Nephron (organoid): Measurements from ENCODE around the gene HEATR9.

ENCODE experiments used
- H3K27ac Mint-ChIP-seq, 3 experiments: 2 replicates each; pipeline ENCODE4 v1.8.0; 2020; ENCODE audit warnings: mixed read lengths in 3 of 3, mild to moderate bottlenecking in 2 of 3, moderate library complexity in 1 of 3
- H3K27me3 Mint-ChIP-seq: 2 replicates; pipeline ENCODE4 v1.8.0; 2021; ENCODE audit warnings: low read depth, mild to moderate bottlenecking, moderate library complexity, mixed read lengths
- H3K36me3 Mint-ChIP-seq: 2 replicates; pipeline ENCODE4 v1.8.0; 2020; ENCODE audit warnings: low read depth, mixed read lengths
- H3K4me1 Mint-ChIP-seq: 2 replicates; pipeline ENCODE4 v1.8.0; 2020; ENCODE audit warnings: mixed read lengths
- H3K4me3 Mint-ChIP-seq, 3 experiments: 2 replicates each; pipeline ENCODE4 v1.8.0; 2020; ENCODE audit warnings: mild to moderate bottlenecking in 3 of 3, mixed read lengths in 3 of 3, moderate library complexity in 2 of 3
- H3K9me3 Mint-ChIP-seq: 2 replicates; pipeline ENCODE4 v1.8.0; 2020; ENCODE audit warnings: mixed read lengths
- TF ChIP-seq, protein P1 (sequence below), 3 experiments: fragments of 200-600 bp; sonication (generic); IDR thresholded peaks; one replicate each; pipeline ENCODE4 v1.5.0; 2021; ENCODE audit warnings: antibody characterized with exemption in 3 of 3; ENCODE audit not compliant: unreplicated experiment in 3 of 3

Gene HEATR9

DNA sequence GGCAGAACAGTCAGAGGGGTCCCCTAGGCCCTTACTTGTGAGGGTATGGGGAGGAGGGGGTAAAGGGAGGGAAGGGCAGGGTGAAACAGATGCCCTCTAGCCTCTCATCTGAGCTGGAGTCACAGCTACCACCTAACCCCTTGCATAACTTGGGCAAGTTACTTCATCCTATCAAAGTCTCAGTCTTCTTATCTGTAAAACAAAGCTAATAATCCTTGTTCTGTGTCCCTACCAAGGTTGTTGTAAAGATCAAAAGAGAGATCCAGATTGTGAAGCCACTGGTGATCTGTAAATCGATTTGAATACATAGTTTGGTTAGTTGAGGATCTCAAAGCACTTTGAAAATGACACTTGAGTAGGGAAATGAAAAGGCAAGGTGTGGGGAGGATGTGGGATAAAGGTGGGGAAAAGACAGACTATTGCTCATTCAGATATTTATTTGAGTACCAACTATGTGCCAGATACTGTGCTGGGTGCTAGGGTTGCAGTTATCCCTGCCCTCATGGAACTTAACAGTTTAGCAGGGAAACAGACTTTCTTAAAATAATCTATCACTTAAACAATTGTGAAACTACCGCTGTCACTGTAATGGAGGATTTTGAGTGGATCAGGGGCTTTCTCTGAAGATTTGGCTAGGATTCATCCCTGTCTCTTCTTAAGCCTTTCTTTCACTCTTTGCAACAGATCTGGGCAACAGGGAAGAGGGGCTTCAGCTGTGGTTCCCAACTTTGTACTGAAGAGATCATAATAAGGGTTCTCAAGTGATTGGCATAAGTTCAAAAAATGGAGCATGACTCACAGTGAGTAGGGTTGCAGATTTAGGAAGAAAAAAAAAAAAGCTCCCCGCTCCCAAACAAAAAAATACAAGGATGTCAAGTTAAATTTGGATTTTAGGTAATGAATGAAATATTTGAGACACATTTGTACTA, 3.0 kb downstream of the HEATR9 start:
- Mint-ChIP-seq H3K27me3 (peaks cover 4% of the 10 kb centered on the region), H3K36me3 (no peaks in the 10 kb centered on the region), H3K9me3 (no peaks in the 10 kb centered on the region), H3K4me1 (peaks cover 11% of the 10 kb centered on the region), H3K4me3 (no peak overlapping the region), H3K27ac (peak overlapping the region in 1 of 3 experiments; percentile 13)
- TF ChIP-seq, protein P1, sequence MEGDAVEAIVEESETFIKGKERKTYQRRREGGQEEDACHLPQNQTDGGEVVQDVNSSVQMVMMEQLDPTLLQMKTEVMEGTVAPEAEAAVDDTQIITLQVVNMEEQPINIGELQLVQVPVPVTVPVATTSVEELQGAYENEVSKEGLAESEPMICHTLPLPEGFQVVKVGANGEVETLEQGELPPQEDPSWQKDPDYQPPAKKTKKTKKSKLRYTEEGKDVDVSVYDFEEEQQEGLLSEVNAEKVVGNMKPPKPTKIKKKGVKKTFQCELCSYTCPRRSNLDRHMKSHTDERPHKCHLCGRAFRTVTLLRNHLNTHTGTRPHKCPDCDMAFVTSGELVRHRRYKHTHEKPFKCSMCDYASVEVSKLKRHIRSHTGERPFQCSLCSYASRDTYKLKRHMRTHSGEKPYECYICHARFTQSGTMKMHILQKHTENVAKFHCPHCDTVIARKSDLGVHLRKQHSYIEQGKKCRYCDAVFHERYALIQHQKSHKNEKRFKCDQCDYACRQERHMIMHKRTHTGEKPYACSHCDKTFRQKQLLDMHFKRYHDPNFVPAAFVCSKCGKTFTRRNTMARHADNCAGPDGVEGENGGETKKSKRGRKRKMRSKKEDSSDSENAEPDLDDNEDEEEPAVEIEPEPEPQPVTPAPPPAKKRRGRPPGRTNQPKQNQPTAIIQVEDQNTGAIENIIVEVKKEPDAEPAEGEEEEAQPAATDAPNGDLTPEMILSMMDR (IDR thresholded peaks at IDR 0.05; ENCODE audit: unreplicated experiment in 3 of 3), result no peak

DNA sequence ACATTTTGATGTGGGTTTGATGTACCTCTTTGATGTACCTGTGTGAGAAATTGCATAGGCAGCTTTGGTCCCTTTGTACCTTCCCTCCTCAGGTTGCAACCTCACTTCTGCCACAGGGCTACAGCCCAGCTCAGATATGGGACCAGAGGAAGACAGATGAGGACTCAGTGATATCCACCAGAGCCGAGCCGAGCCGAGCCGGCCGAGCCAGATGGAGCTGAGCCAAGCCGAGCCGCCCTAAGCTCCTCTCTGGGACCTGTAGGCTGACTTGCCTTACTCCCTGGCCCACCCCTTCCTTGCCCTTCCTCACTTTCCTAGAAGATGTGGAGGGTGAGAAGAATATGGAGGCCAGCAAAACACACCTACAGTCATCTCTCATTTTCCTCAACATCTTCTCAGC, 3.8 kb downstream of the HEATR9 start:
- H3K27me3 Mint-ChIP-seq, result peaks cover 4% of the 10 kb centered on the region
- H3K36me3 Mint-ChIP-seq, result peaks cover under 1% of the 10 kb centered on the region
- no peak overlapping the region for H3K27ac Mint-ChIP-seq
- H3K9me3 Mint-ChIP-seq, result no peaks in the 10 kb centered on the region
- TF ChIP-seq, protein P1 (IDR thresholded peaks at IDR 0.05; ENCODE audit: unreplicated experiment in 3 of 3), result no peak
- H3K4me1 Mint-ChIP-seq, result peaks cover 11% of the 10 kb centered on the region
- H3K4me3 Mint-ChIP-seq, result no peak overlapping the region

DNA sequence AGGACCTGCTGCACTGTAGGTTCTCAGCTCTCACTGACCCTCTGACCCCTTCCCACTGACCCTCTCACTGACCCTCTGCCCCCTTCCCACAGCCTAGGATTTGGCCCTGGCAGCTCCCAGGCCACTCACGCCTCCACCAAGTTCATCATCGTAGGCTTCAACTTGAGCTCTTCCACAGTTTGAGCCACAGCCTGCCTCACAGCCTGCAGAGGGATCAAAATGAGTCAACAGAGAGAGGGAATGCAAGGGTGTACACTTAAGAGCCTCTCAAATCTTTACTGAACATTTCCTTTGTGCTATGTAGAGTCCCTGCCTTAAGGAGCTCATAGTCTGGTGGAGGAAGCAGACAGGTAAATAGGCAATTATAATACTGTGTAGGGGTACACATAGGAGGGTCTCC, 12.1 kb downstream of the HEATR9 start:
- Mint-ChIP-seq H3K27ac (no peak overlapping the region), H3K4me3 (no peak overlapping the region), H3K4me1 (no peaks in the 10 kb centered on the region), H3K27me3 (no peaks in the 10 kb centered on the region), H3K36me3 (peaks cover 46% of the 10 kb centered on the region), H3K9me3 (no peaks in the 10 kb centered on the region)
- TF ChIP-seq, protein P1 (IDR thresholded peaks at IDR 0.05; ENCODE audit: unreplicated experiment in 3 of 3), result no peak

DNA sequence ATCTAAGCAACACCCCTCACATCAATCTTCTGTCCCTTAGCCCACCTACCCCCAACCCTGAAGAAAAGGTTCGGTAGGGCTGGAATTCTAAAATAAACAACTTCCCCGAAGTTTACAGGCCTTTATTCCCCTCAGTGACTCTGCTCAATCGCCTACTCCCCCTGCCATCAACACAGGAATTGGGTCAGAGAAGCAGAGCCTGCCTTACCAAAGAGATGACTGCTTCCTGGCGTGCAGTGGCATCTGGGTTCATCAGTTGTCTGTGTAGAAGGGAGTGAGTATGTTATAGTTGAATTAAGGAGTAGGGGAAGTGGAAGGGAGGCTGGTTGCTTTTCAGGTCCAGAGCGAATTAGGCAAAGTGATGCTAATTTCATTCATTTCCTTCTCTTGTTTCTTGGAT, 12.7 kb downstream of the HEATR9 start:
- Mint-ChIP-seq H3K4me1 (no peaks in the 10 kb centered on the region), H3K27me3 (no peaks in the 10 kb centered on the region), H3K4me3 (no peak overlapping the region), H3K36me3 (peaks cover 52% of the 10 kb centered on the region), H3K27ac (no peak overlapping the region), H3K9me3 (no peaks in the 10 kb centered on the region)
- TF ChIP-seq, protein P1 (IDR thresholded peaks at IDR 0.05; ENCODE audit: unreplicated experiment in 3 of 3), result no peak

DNA sequence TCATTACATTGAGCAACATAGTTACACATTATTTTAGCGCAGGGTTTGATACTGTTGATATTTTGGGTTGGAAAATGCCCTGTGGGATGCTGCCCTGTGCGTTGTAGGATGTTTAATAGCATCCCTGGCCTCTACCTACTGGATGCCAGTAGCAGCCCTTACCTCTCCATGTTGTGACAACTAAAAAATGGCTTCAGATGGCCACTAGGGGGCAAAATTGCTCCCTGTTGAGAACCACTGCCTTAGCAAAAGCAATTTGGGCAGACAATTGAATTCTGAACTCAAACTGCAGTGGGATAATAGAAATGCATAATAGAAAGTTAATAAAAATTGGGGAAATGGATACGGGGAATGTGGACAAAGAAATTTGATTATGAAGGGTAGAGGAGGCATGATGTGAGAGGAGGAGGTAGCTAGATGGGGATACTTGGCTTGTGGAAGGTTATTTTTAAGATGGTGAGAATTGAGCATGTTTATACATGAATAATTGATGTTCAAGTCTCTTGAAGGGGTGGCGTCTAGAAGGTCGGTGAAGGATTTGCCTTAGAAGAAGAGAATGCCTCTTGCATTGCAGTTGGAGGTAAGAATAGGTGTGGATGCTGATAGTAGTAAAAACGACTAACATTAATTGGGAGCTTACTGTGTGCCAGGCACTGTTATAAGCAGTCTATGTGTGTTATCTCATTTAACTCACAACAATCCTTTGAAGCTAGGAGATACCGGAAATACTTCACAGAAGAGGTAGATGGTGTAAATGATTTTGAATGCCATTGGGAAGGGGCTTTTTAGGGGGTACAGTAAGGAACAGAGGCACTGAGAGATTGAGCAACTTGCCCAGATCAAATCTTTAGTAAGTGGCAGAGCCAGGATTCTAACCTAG, 19.0 kb downstream of the HEATR9 start:
- no peaks in the 10 kb centered on the region for H3K9me3 Mint-ChIP-seq
- TF ChIP-seq, protein P1 (IDR thresholded peaks at IDR 0.05; ENCODE audit: unreplicated experiment in 3 of 3), result peak; percentile 65 to 83 (median 82)
- H3K27ac Mint-ChIP-seq, result peak overlapping the region in 2 of 3 experiments; percentile 6 to 7
- no peaks in the 10 kb centered on the region for H3K27me3 Mint-ChIP-seq
- H3K36me3 Mint-ChIP-seq, result peaks cover 66% of the 10 kb centered on the region
- no peak overlapping the region for H3K4me3 Mint-ChIP-seq
- H3K4me1 Mint-ChIP-seq, result no peaks in the 10 kb centered on the region
